ENCODE data around the gene CSTPP1.

CSTPP1 gene

GRCh38 chr11:47186700-47187695, 250.4 kb downstream of the CSTPP1 start:
- Histone ChIP-seq H3K27ac (ENCODE audit: low read depth, low read length) (no peak overlapping the region), H3K79me2 (ENCODE audit: insufficient read depth, low read length) (no peaks in the 10 kb centered on the region), H3F3A (ENCODE audit: insufficient read depth) (0 out of 2 replicates have a peak, but pooled peaks cover 5% of the 10 kb centered on the region), H2AFZ (ENCODE audit: low read depth, low read length, severe bottlenecking) (peak overlapping the region; percentile 97), H3K9me2 (replicated peaks; ENCODE audit: insufficient read depth, low read length) (no peaks in the 10 kb centered on the region), H3K9ac (ENCODE audit: low read length) (peak overlapping the region; percentile 56), H3K4me3 (ENCODE audit: insufficient read depth, low read length, poor library complexity, severe bottlenecking) (peak overlapping the region; percentile 58), H3K36me3 (ENCODE audit: low read length) (no peaks in the 10 kb centered on the region), H3K9me3 (ENCODE audit: insufficient read depth, low read length) (no peaks in the 10 kb centered on the region), H3K27me3 (ENCODE audit: low read length) (no peaks in the 10 kb centered on the region), H3K4me2 (ENCODE audit: low read depth, low read length, poor library complexity, severe bottlenecking) (peak overlapping the region; percentile 84), H4K20me1 (ENCODE audit: low read depth, low read length) (no peaks in the 10 kb centered on the region)
- TF ChIP-seq EZH2phosphoT487 (conservative IDR thresholded peaks at IDR 0.05; ENCODE audit: low read length): no peak

GRCh38 chr11:47187723-47188122, 251.2 kb downstream of the CSTPP1 start:
- no peak overlapping the region for H3K4me3 ChIP-seq (ENCODE audit: insufficient read depth, low read length, poor library complexity, severe bottlenecking)
- H3K9ac ChIP-seq (ENCODE audit: low read length): no peak overlapping the region
- no peak for TF ChIP-seq CTCF (IDR thresholded peaks at IDR 0.05; ENCODE audit: insufficient read depth, low read length, poor library complexity, severe bottlenecking)
- TF ChIP-seq EZH2phosphoT487 (conservative IDR thresholded peaks at IDR 0.05; ENCODE audit: low read length): no peak
- H3K9me3 ChIP-seq (ENCODE audit: insufficient read depth, low read length): no peaks in the 10 kb centered on the region
- no peaks in the 10 kb centered on the region for H4K20me1 ChIP-seq (ENCODE audit: low read depth, low read length)
- H3K36me3 ChIP-seq (ENCODE audit: low read length): no peaks in the 10 kb centered on the region
- H3K27ac ChIP-seq (ENCODE audit: low read depth, low read length): no peak overlapping the region
- H2AFZ ChIP-seq (ENCODE audit: low read depth, low read length, severe bottlenecking): peak overlapping the region; percentile 97
- H3K27me3 ChIP-seq (ENCODE audit: low read length): no peaks in the 10 kb centered on the region
- no peaks in the 10 kb centered on the region for H3K79me2 ChIP-seq (ENCODE audit: insufficient read depth, low read length)
- H3K9me2 ChIP-seq (replicated peaks; ENCODE audit: insufficient read depth, low read length): no peaks in the 10 kb centered on the region
- H3F3A ChIP-seq (ENCODE audit: insufficient read depth): 0 out of 2 replicates have a peak, but pooled peaks cover 5% of the 10 kb centered on the region
- H3K4me2 ChIP-seq (ENCODE audit: low read depth, low read length, poor library complexity, severe bottlenecking): peak overlapping the region; percentile 84

- H3K36me3 ChIP-seq (ENCODE audit: low read length): no peaks in the 10 kb centered on the region
- no peaks in the 10 kb centered on the region for H3K27me3 ChIP-seq (ENCODE audit: low read length)
- 0 out of 2 replicates have a peak, but pooled peaks cover 5% of the 10 kb centered on the region for H3F3A ChIP-seq (ENCODE audit: insufficient read depth)
- H3K4me2 ChIP-seq (ENCODE audit: low read depth, low read length, poor library complexity, severe bottlenecking): no peak overlapping the region
- TF ChIP-seq EZH2phosphoT487 (conservative IDR thresholded peaks at IDR 0.05; ENCODE audit: low read length): no peak
- TF ChIP-seq CTCF (IDR thresholded peaks at IDR 0.05; ENCODE audit: insufficient read depth, low read length, poor library complexity, severe bottlenecking): no peak
- H3K4me3 ChIP-seq (ENCODE audit: insufficient read depth, low read length, poor library complexity, severe bottlenecking): no peak overlapping the region
- H3K27ac ChIP-seq (ENCODE audit: low read depth, low read length): no peak overlapping the region
- H2AFZ ChIP-seq (ENCODE audit: low read depth, low read length, severe bottlenecking): no peak overlapping the region
- H4K20me1 ChIP-seq (ENCODE audit: low read depth, low read length): no peaks in the 10 kb centered on the region
- no peaks in the 10 kb centered on the region for H3K79me2 ChIP-seq (ENCODE audit: insufficient read depth, low read length)
- H3K9me3 ChIP-seq (ENCODE audit: insufficient read depth, low read length): no peaks in the 10 kb centered on the region
- H3K9ac ChIP-seq (ENCODE audit: low read length): no peak overlapping the region
- no peaks in the 10 kb centered on the region for H3K9me2 ChIP-seq (replicated peaks; ENCODE audit: insufficient read depth, low read length)
Observed at GRCh38 chr11:47188259-47188658, 251.7 kb downstream of the CSTPP1 start.
